GM12878 (cell line): ENCODE data around the gene RNF43. TPM values are rescaled to one million over a fixed set of nuclear protein-coding genes. Genes with fewer than 3 reads are reported as not detected.

Experiments
- ATAC-seq: fragments of 200-7000 bp; cut with Tn5 transposase; 3 replicates; pipeline ENCODE4 v1.9.1; 2020; ENCODE audit warnings: mild to moderate bottlenecking, moderate library complexity
- BruUV-seq: library from RNA; stranded (reverse); fragments of 400-500 nt; replicated peaks from 2 replicates; lab custom pipeline; 2021; lab: Mats Ljungman, UMichigan
- CTCF ChIA-PET: fragments of 300-600 bp; sonication (Branson Sonifier 250); formaldehyde crosslinking; extraction: SDS; loops from one replicate; lab custom pipeline; 2021; ENCODE audit warnings: inconsistent platforms; lab: Yijun Ruan, JAX
- POLR2A ChIA-PET: fragments of 350-600 bp; formaldehyde crosslinking; extraction: SDS; loops from one replicate; lab custom pipeline; 2021; ENCODE audit warnings: inconsistent platforms; lab: Charles Lee
- RAD21 ChIA-PET: fragments of 300-600 bp; sonication (Branson Sonifier 250); formaldehyde crosslinking; loops from one replicate; lab custom pipeline; 2023; ENCODE audit warnings: antibody characterized with exemption; ENCODE audit not compliant: unreplicated experiment; lab: Charles Lee
- SMC1A ChIA-PET: fragments of 300-600 bp; sonication (Branson Sonifier 250); formaldehyde crosslinking; loops from one replicate; lab custom pipeline; 2023; ENCODE audit not compliant: unreplicated experiment, uncharacterized antibody; lab: Charles Lee
- DNase-seq: peaks from one replicate; pipeline ENCODE4 v3.0.0-alpha.2; 2011; ENCODE audit warnings: low read depth, low spot score
- FAIRE-seq: peaks from 3 replicates; lab custom pipeline; 2011; peaks lifted over from hg19 to GRCh38; lab: Jason Lieb, UNC
- H2AFZ ChIP-seq: 2 replicates; pipeline ENCODE4 v1.6.0; 2011; ENCODE audit warnings: low read depth, low read length, control low read depth; ENCODE audit not compliant: control insufficient read depth
- H3K27ac ChIP-seq: 2 replicates; pipeline ENCODE4 v1.5.1; 2011; ENCODE audit warnings: control low read depth; ENCODE audit not compliant: control insufficient read depth, insufficient read depth
- H3K27me3 ChIP-seq, 2 experiments: replicated peaks in 1 of 2; 2 replicates each; pipeline versions ENCODE4 v1.6.0 to v1.6.1; 2011; ENCODE audit warnings: low read length in 1 of 2; ENCODE audit not compliant: control insufficient read depth in 2 of 2, insufficient read depth in 2 of 2
- H3K36me3 ChIP-seq, 2 experiments: 2 replicates each; pipeline ENCODE4 v1.5.1; 2011; ENCODE audit warnings: low read length in 1 of 2; ENCODE audit not compliant: control insufficient read depth in 2 of 2, insufficient read depth in 2 of 2
- H3K4me1 ChIP-seq: 2 replicates; pipeline ENCODE4 v1.6.1; 2011; ENCODE audit warnings: mild to moderate bottlenecking, low read length, moderate library complexity, mixed read lengths; ENCODE audit not compliant: control insufficient read depth, insufficient read depth
- H3K4me2 ChIP-seq: 2 replicates; pipeline ENCODE4 v1.6.0; 2011; ENCODE audit warnings: control low read depth; ENCODE audit not compliant: control insufficient read depth, insufficient read depth
- H3K4me3 ChIP-seq: fragments of 200-600 bp; sonication (generic); 2 replicates; pipeline ENCODE4 v1.5.1; 2016
- H3K79me2 ChIP-seq: 2 replicates; pipeline ENCODE4 v1.6.0; 2011; ENCODE audit warnings: low read length; ENCODE audit not compliant: control insufficient read depth, insufficient read depth
- H3K9ac ChIP-seq: 2 replicates; pipeline ENCODE4 v1.8.0; 2011; ENCODE audit warnings: low read length, control low read depth, mixed read lengths; ENCODE audit not compliant: control insufficient read depth, insufficient read depth
- H3K9me3 ChIP-seq: replicated peaks from 3 replicates; pipeline ENCODE4 v1.5.1; 2011; ENCODE audit warnings: mild to moderate bottlenecking, low read length; ENCODE audit not compliant: control insufficient read depth, insufficient read depth
- H4K20me1 ChIP-seq: 2 replicates; pipeline ENCODE4 v1.6.0; 2011; ENCODE audit not compliant: control insufficient read depth, insufficient read depth
- BCL11A ChIP-seq: IDR thresholded peaks from 2 replicates; pipeline ENCODE4 v1.6.1; 2011; ENCODE audit warnings: low read depth, low read length
- BHLHE40 ChIP-seq, 2 experiments: fragments of 450-650 bp in 1 of 2; IDR thresholded peaks; 2 replicates each; pipeline ENCODE4 v1.6.1; 2011 to 2017; ENCODE audit warnings: low read depth in 2 of 2, borderline replicate concordance in 1 of 2, improper control_type of control experiment in 1 of 2, low read length in 1 of 2, mild to moderate bottlenecking in 1 of 2
- CBX5 ChIP-seq: sonication (generic); IDR thresholded peaks from 2 replicates; pipeline ENCODE4 v1.6.1; 2016; ENCODE audit warnings: low read depth, moderate library complexity, mild to moderate bottlenecking, inconsistent platforms
- CHD2 ChIP-seq: IDR thresholded peaks from 2 replicates; pipeline ENCODE4 v1.6.1; 2011; ENCODE audit warnings: low read depth, low read length, improper control_type of control experiment, borderline replicate concordance
- RAD21 ChIP-seq: IDR thresholded peaks from 2 replicates; pipeline ENCODE4 v1.6.1; 2011; ENCODE audit warnings: mild to moderate bottlenecking, low read depth, low read length, moderate library complexity; ENCODE audit not compliant: insufficient read depth
- RFX5 ChIP-seq: IDR thresholded peaks from 2 replicates; pipeline ENCODE4 v1.6.1; 2011; ENCODE audit warnings: low read depth, low read length, improper control_type of control experiment
- SIX5 ChIP-seq: IDR thresholded peaks from 2 replicates; pipeline ENCODE4 v1.6.1; 2011; ENCODE audit warnings: mild to moderate bottlenecking, low read depth, low read length, moderate library complexity; ENCODE audit not compliant: severe bottlenecking
- SMAD1 ChIP-seq: fragments of 450-650 bp; IDR thresholded peaks from 2 replicates; pipeline ENCODE4 v1.6.1; 2018; ENCODE audit warnings: mild to moderate bottlenecking, low read depth; ENCODE audit not compliant: partially characterized antibody
- ZNF384 ChIP-seq: IDR thresholded peaks from 2 replicates; pipeline ENCODE4 v1.6.1; 2012; ENCODE audit warnings: low read depth, mild to moderate bottlenecking, low read length, improper control_type of control experiment, borderline replicate concordance
- WGBS: methylation state at CpG from one replicate; pipeline ENCODE4 v1.1.6; 2016; ENCODE audit warnings: low lambda C conversion rate; ENCODE audit not compliant: insufficient replicate concordance, insufficient coverage; ENCODE audit errors: missing lambda C conversion rate; 5-methylcytosine and 5-hydroxymethylcytosine counted together
- in situ Hi-C: fragments of 300-500 bp; cut with MboI; formaldehyde crosslinking; loops from 9 replicates; pipeline ENCODE4 v1.14.3; 2018; ENCODE audit warnings: mixed read lengths
- intact Hi-C: fragments of 100-400 bp; cut with micrococcal nuclease; formaldehyde crosslinking; loops from one replicate; pipeline ENCODE4 v1.14.2; 2022; ENCODE audit not compliant: unreplicated experiment
- polyA plus RNA-seq, 11 experiments: library from polyadenylated mRNA; depleted of rRNA in 4 of 11; unstranded in 6 of 11; stranded (reverse) in 5 of 11; fragments of >200 nt; fragmentation: Nextera tagmentation in 4 of 11; fragmentation: Illumina TruSeq in 1 of 11; extraction: Ambion mirVana in 4 of 11; extraction: Trizol in 1 of 11; gene quantifications; 1 replicate in 1 of 11; 2 replicates in 10 of 11; pipeline versions ENCODE4 v1.2.1 to v1.2.3, GENCODE V29; 2011 to 2016; ENCODE audit warnings: inconsistent platforms in 2 of 11, missing spikeins in 2 of 11, low read depth in 1 of 11
- total RNA-seq, 4 experiments: library from RNA; depleted of rRNA in 3 of 4; stranded (reverse); fragments of >200 nt in 3 of 4; fragmentation: Illumina TruSeq in 1 of 4; extraction: Trizol in 1 of 4; gene quantifications; 2 replicates each; pipeline versions ENCODE4 v1.2.1 to v1.2.3, GENCODE V29; 2013 to 2021
- TF ChIP-seq, protein P1 (sequence below), 3 experiments: IDR thresholded peaks in 2 of 3; conservative IDR thresholded peaks in 1 of 3; 2 replicates each; pipeline ENCODE4 v1.5.1; 2011; ENCODE audit warnings: low read depth in 3 of 3, low read length in 3 of 3, mild to moderate bottlenecking in 3 of 3, control low read depth in 2 of 3, moderate library complexity in 2 of 3, inconsistent platforms in 1 of 3, mixed read lengths in 1 of 3; ENCODE audit not compliant: control insufficient read depth in 2 of 3, insufficient read depth in 1 of 3; ENCODE audit errors: extremely low read depth in 1 of 3
- TF ChIP-seq, protein P2 (sequence below): fragments of 450-650 bp; IDR thresholded peaks from 2 replicates; pipeline ENCODE4 v1.6.1; 2014; ENCODE audit warnings: mild to moderate bottlenecking

The RNF43 gene
- total and polyA plus RNA-seq, 10 of the 15 experiments (the other 5 are each of a cell fraction or from before 2014, with no cell fraction given), result 1.2 to 16.7 (median 5.5) TPM

DNA sequence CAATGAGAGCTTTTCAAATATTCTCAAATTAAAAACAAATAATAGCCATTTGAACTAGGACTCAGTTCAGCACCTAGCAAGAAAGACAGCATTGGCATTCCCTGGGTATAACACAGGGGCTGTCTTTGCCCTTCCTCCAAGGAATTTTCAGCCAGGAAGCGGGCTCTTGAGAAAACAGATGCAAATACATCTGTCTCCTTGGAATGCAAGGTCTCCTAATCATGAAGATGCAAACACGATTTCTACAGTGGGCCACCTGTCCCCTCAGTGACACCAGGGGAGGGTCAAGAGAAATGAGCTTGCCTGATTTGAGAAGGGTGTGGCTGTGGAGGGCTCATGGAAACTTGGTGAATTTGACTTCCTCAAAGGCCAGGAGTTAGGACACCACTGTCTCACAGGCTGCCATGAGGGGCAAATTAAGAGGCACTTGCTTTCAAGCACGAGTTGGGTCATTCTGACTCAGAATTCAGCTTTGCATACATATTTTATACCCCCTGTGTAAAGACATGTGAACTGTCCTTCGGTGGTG lies 40.8 kb downstream of the RNF43 start:
- Histone ChIP-seq H3K27ac (no peak overlapping the region), H3K36me3 (peaks cover 0 to 1% of the 10 kb centered on the region in 2 experiments; a peak in 2 of 4 replicates), H2AFZ (no peak overlapping the region), H3K9ac (no peak overlapping the region), H3K4me1 (no peaks in the 10 kb centered on the region), H3K9me3 (no peaks in the 10 kb centered on the region), H3K27me3 (no peaks in the 10 kb centered on the region), H3K4me3 (no peak overlapping the region), H3K79me2 (peaks cover 2% of the 10 kb centered on the region; the same call in 1 of the 2 replicates), H3K4me2 (no peak overlapping the region), H4K20me1 (no peaks in the 10 kb centered on the region)
- DNase-seq, result no peak
- no peak for FAIRE-seq
- ATAC-seq, result peak; percentile 39; the same call in 2 of the 3 replicates
- TF ChIP-seq BHLHE40 (IDR thresholded peaks at IDR 0.05; ENCODE audit: borderline replicate concordance in 1 of 2, low read depth in 2 of 2, low read length in 1 of 2) (peak in 1 of 2 experiments; percentile 20; a peak in 1 of 4 replicates), RAD21 (no peak)
- no TSS peak for BruUV-seq
- CTCF ChIA-PET, result interaction anchor here (1.1 kb wide), 1 partner anchor 13 kb away, joined by 3 read pairs; no protein-coding TSS in a partner anchor
- in situ Hi-C loops (no loop called here), intact Hi-C loops (no loop called here)
- SMC1A ChIA-PET, result interaction anchor here (1.1 to 1.5 kb wide), 2 partner anchors 32 to 50 kb away, joined by 3 read pairs; no protein-coding TSS in a partner anchor
- RAD21 ChIA-PET, result interaction anchor here (1.1 to 1.4 kb wide), 5 partner anchors 12 to 59 kb away, joined by 3 to 4 read pairs (median 3); no protein-coding TSS in a partner anchor
- WGBS, result 10% methylated on average over 4 of the region's 4 CpGs
- POLR2A ChIA-PET, result no interaction called here

DNA sequence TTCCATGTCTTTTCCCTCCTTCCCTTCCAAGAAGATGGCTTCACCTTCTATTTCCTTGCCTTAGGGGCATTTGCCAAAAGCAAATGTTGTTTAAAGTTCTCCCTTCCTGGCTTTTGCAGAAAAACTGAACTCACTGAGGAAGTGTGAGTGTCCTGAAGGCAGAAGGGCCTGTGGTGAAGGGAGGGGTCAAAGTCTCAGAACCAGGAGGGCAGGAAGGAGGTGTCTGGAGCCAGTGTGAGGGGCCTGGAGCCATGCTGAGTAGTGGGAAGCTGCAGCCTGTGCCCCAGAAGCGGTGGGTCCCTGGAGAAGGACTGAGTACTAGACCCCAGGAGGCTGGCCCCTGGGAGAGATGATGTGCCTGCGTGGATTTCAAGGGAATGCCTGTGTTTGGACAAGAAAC lies 41.5 kb downstream of the RNF43 start:
- BruUV-seq, result no TSS peak

More for the DNA sequence above, 41.5 kb downstream of the RNF43 start:
- Histone ChIP-seq H3K4me2 (no peak overlapping the region), H2AFZ (no peak overlapping the region), H3K9me3 (no peaks in the 10 kb centered on the region), H3K79me2 (no peaks in the 10 kb centered on the region), H3K9ac (no peak overlapping the region), H3K4me1 (no peaks in the 10 kb centered on the region), H3K36me3 (peaks cover 0 to 2% of the 10 kb centered on the region in 2 experiments; a peak in 2 of 4 replicates), H4K20me1 (no peaks in the 10 kb centered on the region), H3K27me3 (no peaks in the 10 kb centered on the region), H3K4me3 (no peak overlapping the region), H3K27ac (no peak overlapping the region)
- ChIA-PET RAD21 (interaction anchor here (1.1 to 1.4 kb wide), 4 partner anchors 13 to 58 kb away, joined by 3 to 4 read pairs (median 4); no protein-coding TSS in a partner anchor), SMC1A (interaction anchor here (1.5 kb wide), 1 partner anchor 50 kb away, joined by 3 read pairs; no protein-coding TSS in a partner anchor), POLR2A (no interaction called here), CTCF (no interaction called here)
- TF ChIP-seq, protein P1, sequence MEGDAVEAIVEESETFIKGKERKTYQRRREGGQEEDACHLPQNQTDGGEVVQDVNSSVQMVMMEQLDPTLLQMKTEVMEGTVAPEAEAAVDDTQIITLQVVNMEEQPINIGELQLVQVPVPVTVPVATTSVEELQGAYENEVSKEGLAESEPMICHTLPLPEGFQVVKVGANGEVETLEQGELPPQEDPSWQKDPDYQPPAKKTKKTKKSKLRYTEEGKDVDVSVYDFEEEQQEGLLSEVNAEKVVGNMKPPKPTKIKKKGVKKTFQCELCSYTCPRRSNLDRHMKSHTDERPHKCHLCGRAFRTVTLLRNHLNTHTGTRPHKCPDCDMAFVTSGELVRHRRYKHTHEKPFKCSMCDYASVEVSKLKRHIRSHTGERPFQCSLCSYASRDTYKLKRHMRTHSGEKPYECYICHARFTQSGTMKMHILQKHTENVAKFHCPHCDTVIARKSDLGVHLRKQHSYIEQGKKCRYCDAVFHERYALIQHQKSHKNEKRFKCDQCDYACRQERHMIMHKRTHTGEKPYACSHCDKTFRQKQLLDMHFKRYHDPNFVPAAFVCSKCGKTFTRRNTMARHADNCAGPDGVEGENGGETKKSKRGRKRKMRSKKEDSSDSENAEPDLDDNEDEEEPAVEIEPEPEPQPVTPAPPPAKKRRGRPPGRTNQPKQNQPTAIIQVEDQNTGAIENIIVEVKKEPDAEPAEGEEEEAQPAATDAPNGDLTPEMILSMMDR (IDR thresholded peaks at IDR 0.05 in 2 of 3, conservative IDR thresholded peaks at IDR 0.05 in 1 of 3; ENCODE audit: control insufficient read depth in 2 of 3, extremely low read depth in 1 of 3, insufficient read depth in 1 of 3, low read depth in 3 of 3, low read length in 3 of 3), result no peak
- no peak for TF ChIP-seq SMAD1
- TF ChIP-seq RFX5, result no peak
- TF ChIP-seq ZNF384, result no peak
- TF ChIP-seq BCL11A, result no peak
- no peak for TF ChIP-seq SIX5
- TF ChIP-seq CBX5, result no peak
- no peak for TF ChIP-seq CHD2
- TF ChIP-seq, protein P2, sequence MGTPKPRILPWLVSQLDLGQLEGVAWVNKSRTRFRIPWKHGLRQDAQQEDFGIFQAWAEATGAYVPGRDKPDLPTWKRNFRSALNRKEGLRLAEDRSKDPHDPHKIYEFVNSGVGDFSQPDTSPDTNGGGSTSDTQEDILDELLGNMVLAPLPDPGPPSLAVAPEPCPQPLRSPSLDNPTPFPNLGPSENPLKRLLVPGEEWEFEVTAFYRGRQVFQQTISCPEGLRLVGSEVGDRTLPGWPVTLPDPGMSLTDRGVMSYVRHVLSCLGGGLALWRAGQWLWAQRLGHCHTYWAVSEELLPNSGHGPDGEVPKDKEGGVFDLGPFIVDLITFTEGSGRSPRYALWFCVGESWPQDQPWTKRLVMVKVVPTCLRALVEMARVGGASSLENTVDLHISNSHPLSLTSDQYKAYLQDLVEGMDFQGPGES, result no peak
- no peak for FAIRE-seq
- WGBS, result 17% methylated on average over 2 of the region's 2 CpGs
- in situ Hi-C loops, result no loop called here
- ATAC-seq, result no peak
- intact Hi-C loops, result no loop called here
- no peak for DNase-seq
